ENCODE data around the gene C5orf63. TPM values are rescaled to one million over a fixed set of nuclear protein-coding genes. Genes with fewer than 3 reads are reported as not detected.

C5orf63 gene
- polyA plus RNA-seq, 1 donor from 2014 or later, result not detected

- H3K9me3 ChIP-seq (ENCODE audit: low read length), result no peaks in the 10 kb centered on the region
- no peaks in the 10 kb centered on the region for H3K36me3 ChIP-seq (ENCODE audit: insufficient read depth, low read length)
- H3F3A ChIP-seq (ENCODE audit: insufficient read depth, low read length, poor library complexity, severe bottlenecking), result no peaks in the 10 kb centered on the region
- no peaks in the 10 kb centered on the region for H3K79me2 ChIP-seq (replicated peaks; ENCODE audit: insufficient read depth, low read length)
- TF ChIP-seq, protein P1, sequence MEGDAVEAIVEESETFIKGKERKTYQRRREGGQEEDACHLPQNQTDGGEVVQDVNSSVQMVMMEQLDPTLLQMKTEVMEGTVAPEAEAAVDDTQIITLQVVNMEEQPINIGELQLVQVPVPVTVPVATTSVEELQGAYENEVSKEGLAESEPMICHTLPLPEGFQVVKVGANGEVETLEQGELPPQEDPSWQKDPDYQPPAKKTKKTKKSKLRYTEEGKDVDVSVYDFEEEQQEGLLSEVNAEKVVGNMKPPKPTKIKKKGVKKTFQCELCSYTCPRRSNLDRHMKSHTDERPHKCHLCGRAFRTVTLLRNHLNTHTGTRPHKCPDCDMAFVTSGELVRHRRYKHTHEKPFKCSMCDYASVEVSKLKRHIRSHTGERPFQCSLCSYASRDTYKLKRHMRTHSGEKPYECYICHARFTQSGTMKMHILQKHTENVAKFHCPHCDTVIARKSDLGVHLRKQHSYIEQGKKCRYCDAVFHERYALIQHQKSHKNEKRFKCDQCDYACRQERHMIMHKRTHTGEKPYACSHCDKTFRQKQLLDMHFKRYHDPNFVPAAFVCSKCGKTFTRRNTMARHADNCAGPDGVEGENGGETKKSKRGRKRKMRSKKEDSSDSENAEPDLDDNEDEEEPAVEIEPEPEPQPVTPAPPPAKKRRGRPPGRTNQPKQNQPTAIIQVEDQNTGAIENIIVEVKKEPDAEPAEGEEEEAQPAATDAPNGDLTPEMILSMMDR (IDR thresholded peaks at IDR 0.05; ENCODE audit: poor library complexity, severe bottlenecking), result no peak
- no peak for TF ChIP-seq EP300 (conservative IDR thresholded peaks at IDR 0.05; ENCODE audit: poor library complexity, severe bottlenecking)
- TF ChIP-seq EZH2 (IDR thresholded peaks at IDR 0.05; ENCODE audit: borderline replicate concordance, insufficient read depth, low read length, poor library complexity, severe bottlenecking), result no peak
- TF ChIP-seq REST (IDR thresholded peaks at IDR 0.05; ENCODE audit: borderline replicate concordance), result no peak
- no peak for TF ChIP-seq TAF1 (IDR thresholded peaks at IDR 0.05; ENCODE audit: low read depth)
- TF ChIP-seq MXI1 (conservative IDR thresholded peaks at IDR 0.05; ENCODE audit: poor library complexity, severe bottlenecking), result no peak
- no peak for TF ChIP-seq RAD21 (conservative IDR thresholded peaks at IDR 0.05)
- TF ChIP-seq SMC3 (conservative IDR thresholded peaks at IDR 0.05; ENCODE audit: poor library complexity), result no peak
- no peak for TF ChIP-seq POLR2AphosphoS5 (IDR thresholded peaks at IDR 0.05)
- no peak overlapping the region for H3K4me3 ChIP-seq (ENCODE audit: low read length)
- no peaks in the 10 kb centered on the region for H4K20me1 ChIP-seq (ENCODE audit: insufficient read depth)
- H3K9ac ChIP-seq (ENCODE audit: low read length), result no peak overlapping the region
- H3K4me2 ChIP-seq (ENCODE audit: low read length), result no peak overlapping the region
- no peak overlapping the region for H2AFZ ChIP-seq (ENCODE audit: low read depth, low read length)
- no peaks in the 10 kb centered on the region for H3K27me3 ChIP-seq (ENCODE audit: insufficient read depth, low read depth, low read length)
- H3K9me2 ChIP-seq (ENCODE audit: insufficient read depth, low read length), result no peaks in the 10 kb centered on the region
- no peak overlapping the region for H3K27ac ChIP-seq (ENCODE audit: low read length)
Observed at GRCh38 chr5:127084656-127085055, 11.4 kb upstream of the C5orf63 start.

DNA sequence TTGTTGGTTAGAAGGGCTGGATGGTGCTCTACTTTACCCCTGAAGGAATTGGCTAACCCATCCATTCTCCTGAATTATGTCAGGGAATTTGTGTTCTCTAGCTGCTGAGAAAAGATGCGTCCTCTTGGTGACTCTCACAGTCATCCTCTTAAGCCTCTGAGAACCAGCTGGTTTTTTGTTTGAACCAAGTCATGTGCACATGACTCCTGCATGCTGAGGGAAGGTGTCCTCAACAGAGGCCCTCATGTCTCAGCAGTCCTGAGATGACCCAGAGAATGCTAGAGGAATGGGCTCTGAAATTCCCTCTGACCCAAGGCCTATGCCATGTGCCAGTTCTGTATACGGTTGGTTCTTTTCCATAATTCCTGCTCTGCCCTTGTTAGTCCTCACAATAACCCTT is 10.4 kb upstream of the C5orf63 start:
- Histone ChIP-seq H3K27ac (ENCODE audit: low read length) (no peak overlapping the region), H3F3A (ENCODE audit: insufficient read depth, low read length, poor library complexity, severe bottlenecking) (no peaks in the 10 kb centered on the region), H3K9me3 (ENCODE audit: low read length) (no peaks in the 10 kb centered on the region), H3K36me3 (ENCODE audit: insufficient read depth, low read length) (no peaks in the 10 kb centered on the region), H3K4me2 (ENCODE audit: low read length) (no peak overlapping the region), H3K9me2 (ENCODE audit: insufficient read depth, low read length) (no peaks in the 10 kb centered on the region), H3K27me3 (ENCODE audit: insufficient read depth, low read depth, low read length) (no peaks in the 10 kb centered on the region), H3K4me3 (ENCODE audit: low read length) (no peak overlapping the region), H3K9ac (ENCODE audit: low read length) (no peak overlapping the region), H3K79me2 (replicated peaks; ENCODE audit: insufficient read depth, low read length) (no peaks in the 10 kb centered on the region), H4K20me1 (ENCODE audit: insufficient read depth) (no peaks in the 10 kb centered on the region), H2AFZ (ENCODE audit: low read depth, low read length) (no peak overlapping the region)
- no peak for TF ChIP-seq SMC3 (conservative IDR thresholded peaks at IDR 0.05; ENCODE audit: poor library complexity)
- no peak for TF ChIP-seq RAD21 (conservative IDR thresholded peaks at IDR 0.05)
- TF ChIP-seq, protein P1 (IDR thresholded peaks at IDR 0.05; ENCODE audit: poor library complexity, severe bottlenecking), result no peak
- no peak for TF ChIP-seq EZH2 (IDR thresholded peaks at IDR 0.05; ENCODE audit: borderline replicate concordance, insufficient read depth, low read length, poor library complexity, severe bottlenecking)
- no peak for TF ChIP-seq POLR2AphosphoS5 (IDR thresholded peaks at IDR 0.05)
- no peak for TF ChIP-seq TAF1 (IDR thresholded peaks at IDR 0.05; ENCODE audit: low read depth)
- no peak for TF ChIP-seq MXI1 (conservative IDR thresholded peaks at IDR 0.05; ENCODE audit: poor library complexity, severe bottlenecking)
- no peak for TF ChIP-seq EP300 (conservative IDR thresholded peaks at IDR 0.05; ENCODE audit: poor library complexity, severe bottlenecking)
- no peak for TF ChIP-seq REST (IDR thresholded peaks at IDR 0.05; ENCODE audit: borderline replicate concordance)
